ENCODE results near the gene KIAA1217.
A peak's percentile ranks its signal among the peaks of the same experiment; 100 is the strongest.

The KIAA1217 gene

DNA sequence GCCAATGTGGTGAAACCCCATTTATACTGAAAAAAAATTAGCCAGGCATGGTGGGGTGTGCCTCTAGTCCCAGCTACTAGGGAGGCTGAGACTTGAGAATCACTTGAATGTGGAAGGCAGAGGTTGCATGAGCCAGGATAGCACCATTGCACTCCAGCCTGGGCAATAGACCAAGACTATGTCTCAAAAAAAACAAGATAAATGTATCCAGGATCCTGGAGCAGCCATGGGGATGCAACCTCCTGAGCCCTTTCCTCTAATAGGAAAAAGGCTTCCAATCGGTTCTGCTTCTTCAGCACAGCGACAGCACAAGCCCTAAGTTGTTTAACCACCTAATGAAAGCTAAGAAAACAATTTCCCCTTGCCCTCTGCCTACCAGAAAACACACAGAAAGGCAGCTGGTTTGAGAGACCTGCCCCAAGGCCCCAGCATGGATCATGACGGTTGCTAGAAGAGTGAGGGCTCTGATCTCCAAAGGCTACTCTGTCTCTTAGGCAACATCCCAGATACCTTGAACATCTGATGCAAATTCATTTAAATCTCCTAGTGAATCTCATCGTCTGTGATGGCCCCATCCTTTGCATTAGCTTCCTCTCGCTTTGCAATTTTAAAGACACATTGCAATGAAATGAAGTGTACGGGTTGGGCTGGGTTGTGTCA is 294.0 kb downstream of the KIAA1217 start:
- no peaks in the 10 kb centered on the region for H3K36me3 ChIP-seq (ENCODE audit: insufficient read depth, low read length)
- H3K4me1 ChIP-seq (ENCODE audit: control insufficient read depth, insufficient read depth, low read length, unreplicated experiment): no peaks in the 10 kb centered on the region
- no peak overlapping the region for H3K4me3 ChIP-seq (ENCODE audit: low read depth, low read length)
- H3K27me3 ChIP-seq (ENCODE audit: insufficient read depth, low read length): 0 out of 2 replicates have a peak, but pooled peaks cover 6% of the 10 kb centered on the region
- H2AFZ ChIP-seq (ENCODE audit: low read length, unreplicated experiment): no peak overlapping the region
- H3K27ac ChIP-seq (ENCODE audit: low read depth, low read length): no peak overlapping the region
- no peaks in the 10 kb centered on the region for H3K79me2 ChIP-seq (ENCODE audit: control insufficient read depth, insufficient read depth, low read length, unreplicated experiment)

DNA sequence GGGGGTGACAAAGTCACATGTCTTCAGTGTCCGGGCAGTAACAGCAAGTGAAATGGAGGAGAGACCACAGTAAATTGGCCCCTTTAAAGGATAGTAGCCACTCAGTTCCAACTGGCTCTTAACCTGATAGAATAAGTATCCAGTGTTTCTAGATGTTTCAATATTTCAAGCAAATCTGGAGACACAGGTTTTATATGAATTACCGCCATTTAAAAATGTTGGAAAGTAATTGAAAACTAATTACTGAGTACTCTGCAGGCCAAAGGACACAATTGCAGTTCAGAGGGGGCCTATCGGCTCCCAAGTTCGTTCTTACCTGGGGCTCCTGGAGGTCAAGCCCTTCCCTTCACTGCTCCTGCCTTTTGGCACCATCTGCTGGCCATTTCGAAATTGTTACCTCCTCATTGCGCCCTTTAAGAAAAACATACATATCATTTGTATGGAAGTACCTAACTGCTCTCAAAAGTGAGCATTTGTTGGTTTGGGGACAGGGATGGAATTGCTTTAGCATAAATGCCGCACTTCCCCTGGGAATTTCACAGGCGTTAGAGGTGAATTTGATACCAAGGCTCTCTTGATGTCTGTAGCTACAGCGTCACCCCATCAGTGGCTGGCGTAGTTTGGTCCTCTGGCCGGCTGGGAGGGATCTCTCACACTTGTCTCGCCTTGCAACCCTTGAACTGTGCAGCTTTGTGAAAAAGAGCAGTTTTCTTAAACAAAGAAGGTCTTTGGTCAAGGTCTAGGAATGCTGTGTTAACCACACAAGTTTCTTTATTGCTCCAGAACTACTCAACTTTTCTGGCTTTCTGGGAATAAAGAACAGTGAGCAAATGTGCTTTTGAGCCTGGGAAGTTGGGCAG is 294.8 kb downstream of the KIAA1217 start:
- H3K36me3 ChIP-seq (ENCODE audit: insufficient read depth, low read length): no peaks in the 10 kb centered on the region
- no peaks in the 10 kb centered on the region for H3K4me1 ChIP-seq (ENCODE audit: control insufficient read depth, insufficient read depth, low read length, unreplicated experiment)
- no peak overlapping the region for H3K4me3 ChIP-seq (ENCODE audit: low read depth, low read length)
- H3K27ac ChIP-seq (ENCODE audit: low read depth, low read length): no peak overlapping the region
- no peak overlapping the region for H2AFZ ChIP-seq (ENCODE audit: low read length, unreplicated experiment)
- H3K79me2 ChIP-seq (ENCODE audit: control insufficient read depth, insufficient read depth, low read length, unreplicated experiment): no peaks in the 10 kb centered on the region
- H3K27me3 ChIP-seq (ENCODE audit: insufficient read depth, low read length): 0 out of 2 replicates have a peak, but pooled peaks cover 6% of the 10 kb centered on the region

DNA sequence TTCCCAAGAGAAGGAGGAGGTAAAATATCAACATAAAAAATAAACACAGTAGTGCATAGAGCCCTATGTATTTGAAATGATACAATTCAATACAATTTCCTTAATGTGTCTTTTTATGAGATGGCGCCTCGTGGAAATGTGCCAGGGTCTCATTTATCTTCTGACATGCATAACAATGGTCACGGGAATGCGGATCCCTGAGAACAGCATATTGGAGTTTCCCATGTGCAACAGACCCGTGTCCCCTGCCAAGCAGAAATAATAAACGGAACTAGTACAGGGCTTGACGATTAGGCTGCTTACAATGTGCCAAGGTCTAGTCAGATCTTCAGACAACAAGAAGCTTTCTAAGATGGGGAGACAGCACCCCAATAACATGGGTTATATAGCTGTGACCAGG is 296.8 kb downstream of the KIAA1217 start:
- Histone ChIP-seq H3K27me3 (ENCODE audit: insufficient read depth, low read length) (0 out of 2 replicates have a peak, but pooled peaks cover 6% of the 10 kb centered on the region), H3K79me2 (ENCODE audit: control insufficient read depth, insufficient read depth, low read length, unreplicated experiment) (no peaks in the 10 kb centered on the region), H3K27ac (ENCODE audit: low read depth, low read length) (no peak overlapping the region), H3K36me3 (ENCODE audit: insufficient read depth, low read length) (no peaks in the 10 kb centered on the region), H2AFZ (ENCODE audit: low read length, unreplicated experiment) (no peak overlapping the region), H3K4me1 (ENCODE audit: control insufficient read depth, insufficient read depth, low read length, unreplicated experiment) (no peaks in the 10 kb centered on the region), H3K4me3 (ENCODE audit: low read depth, low read length) (no peak overlapping the region)

DNA sequence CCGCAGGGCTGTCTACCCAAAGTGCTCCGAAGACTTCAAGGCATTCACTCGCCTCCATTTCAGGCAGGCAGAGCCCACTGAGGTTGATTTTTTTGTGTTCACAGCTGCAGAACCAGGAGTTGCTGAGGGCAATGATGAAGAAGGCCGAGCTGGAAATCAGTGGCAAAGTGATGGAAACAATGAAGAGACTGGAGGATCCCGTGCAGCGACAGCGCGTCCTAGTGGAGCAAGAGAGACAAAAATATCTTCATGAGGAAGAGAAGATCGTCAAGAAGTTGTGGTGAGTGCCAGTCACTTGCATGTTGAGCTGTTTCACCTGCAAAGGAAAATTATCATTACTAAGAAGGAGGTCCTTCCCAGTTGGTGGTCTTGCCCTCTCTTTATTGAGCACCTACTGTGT is 304.2 kb downstream of the KIAA1217 start:
- H3K79me2 ChIP-seq (ENCODE audit: control insufficient read depth, insufficient read depth, low read length, unreplicated experiment): no peaks in the 10 kb centered on the region
- H3K27ac ChIP-seq (ENCODE audit: low read depth, low read length): no peak overlapping the region
- H3K4me3 ChIP-seq (ENCODE audit: low read depth, low read length): no peak overlapping the region
- no peaks in the 10 kb centered on the region for H3K4me1 ChIP-seq (ENCODE audit: control insufficient read depth, insufficient read depth, low read length, unreplicated experiment)
- no peaks in the 10 kb centered on the region for H3K27me3 ChIP-seq (ENCODE audit: insufficient read depth, low read length)
- H3K36me3 ChIP-seq (ENCODE audit: insufficient read depth, low read length): no peaks in the 10 kb centered on the region
- H2AFZ ChIP-seq (ENCODE audit: low read length, unreplicated experiment): no peak overlapping the region

DNA sequence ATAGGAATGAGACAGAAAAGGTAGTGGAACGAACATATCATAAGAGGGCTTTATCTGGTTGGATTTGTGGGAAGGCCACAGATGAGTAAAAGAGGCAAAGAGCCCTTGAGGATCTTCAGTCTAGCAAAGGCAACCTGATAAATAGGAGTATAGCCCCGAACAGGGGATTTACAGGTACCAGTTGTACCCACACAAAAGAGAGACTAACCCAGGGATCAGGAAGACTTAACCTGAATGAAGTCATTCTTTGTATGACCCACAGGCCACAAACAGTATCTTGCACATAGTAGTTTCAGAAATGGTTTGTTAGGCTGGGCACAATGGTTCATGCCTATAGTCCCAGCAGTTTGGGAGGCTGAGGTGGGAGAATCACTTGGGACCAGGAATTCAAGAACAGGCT is 306.5 kb downstream of the KIAA1217 start:
- no peaks in the 10 kb centered on the region for H3K79me2 ChIP-seq (ENCODE audit: control insufficient read depth, insufficient read depth, low read length, unreplicated experiment)
- no peaks in the 10 kb centered on the region for H3K27me3 ChIP-seq (ENCODE audit: insufficient read depth, low read length)
- H3K4me1 ChIP-seq (ENCODE audit: control insufficient read depth, insufficient read depth, low read length, unreplicated experiment): no peaks in the 10 kb centered on the region
- H3K27ac ChIP-seq (ENCODE audit: low read depth, low read length): no peak overlapping the region
- no peak overlapping the region for H2AFZ ChIP-seq (ENCODE audit: low read length, unreplicated experiment)
- H3K4me3 ChIP-seq (ENCODE audit: low read depth, low read length): no peak overlapping the region
- no peaks in the 10 kb centered on the region for H3K36me3 ChIP-seq (ENCODE audit: insufficient read depth, low read length)

DNA sequence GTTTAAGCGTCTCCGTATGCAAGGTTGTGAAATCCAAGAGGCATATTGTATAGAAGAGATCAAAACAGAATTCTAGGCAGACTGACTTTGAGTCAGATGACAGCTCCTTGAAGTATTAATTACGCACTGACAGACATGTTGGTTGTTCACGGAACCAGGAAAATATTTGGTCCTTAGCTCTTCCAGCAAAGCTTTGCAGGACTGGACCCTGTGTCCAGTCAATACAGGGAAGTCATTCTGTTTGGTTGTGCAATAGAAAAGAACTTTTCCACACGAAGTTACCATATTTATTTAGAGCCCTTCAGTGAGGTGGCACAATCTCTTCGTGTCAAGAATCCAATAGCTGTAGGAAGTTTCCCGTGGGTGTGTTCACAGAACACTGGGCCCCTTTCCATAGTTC is 309.5 kb downstream of the KIAA1217 start:
- peak overlapping the region; percentile 15 for H2AFZ ChIP-seq (ENCODE audit: low read length, unreplicated experiment)
- H3K27me3 ChIP-seq (ENCODE audit: insufficient read depth, low read length): no peaks in the 10 kb centered on the region
- no peak overlapping the region for H3K27ac ChIP-seq (ENCODE audit: low read depth, low read length)

DNA sequence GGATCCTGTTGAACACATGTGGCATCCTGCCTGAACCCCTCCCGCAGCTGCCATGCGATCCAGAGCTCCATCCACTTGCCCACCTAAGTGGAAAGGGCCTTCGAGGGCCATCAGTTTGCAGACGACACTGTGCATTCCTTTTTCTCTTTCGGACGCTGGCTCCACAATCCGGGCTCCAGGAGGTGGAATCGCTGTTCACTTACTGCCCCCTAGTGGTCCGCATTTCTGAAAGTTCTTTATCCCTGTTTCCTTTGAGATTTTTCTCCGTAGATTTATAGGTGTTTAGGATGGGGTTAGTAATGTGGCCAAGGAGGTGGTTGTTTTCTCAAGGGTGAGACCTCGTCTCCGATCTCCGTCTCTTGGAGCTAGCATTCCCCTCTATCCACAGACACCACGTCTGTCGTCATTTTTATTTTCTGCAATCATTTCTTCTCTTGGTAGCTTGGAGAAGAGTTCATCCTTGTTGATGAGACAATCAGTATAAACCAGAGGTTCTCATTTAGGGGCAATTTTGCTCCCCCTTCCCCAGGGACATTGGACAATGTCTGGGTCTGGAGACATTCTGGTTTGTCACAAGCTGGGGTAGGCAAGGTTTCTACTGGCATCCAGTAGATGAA is 310.2 kb downstream of the KIAA1217 start:
- H3K36me3 ChIP-seq (ENCODE audit: insufficient read depth, low read length): no peaks in the 10 kb centered on the region
- H3K4me3 ChIP-seq (ENCODE audit: low read depth, low read length): no peak overlapping the region
- no peaks in the 10 kb centered on the region for H3K4me1 ChIP-seq (ENCODE audit: control insufficient read depth, insufficient read depth, low read length, unreplicated experiment)
- H2AFZ ChIP-seq (ENCODE audit: low read length, unreplicated experiment): peak overlapping the region; percentile 15
- H3K27ac ChIP-seq (ENCODE audit: low read depth, low read length): no peak overlapping the region
- no peaks in the 10 kb centered on the region for H3K79me2 ChIP-seq (ENCODE audit: control insufficient read depth, insufficient read depth, low read length, unreplicated experiment)
- no peaks in the 10 kb centered on the region for H3K27me3 ChIP-seq (ENCODE audit: insufficient read depth, low read length)

More for the DNA sequence above, 309.5 kb downstream of the KIAA1217 start:
- no peaks in the 10 kb centered on the region for H3K4me1 ChIP-seq (ENCODE audit: control insufficient read depth, insufficient read depth, low read length, unreplicated experiment)
- no peaks in the 10 kb centered on the region for H3K79me2 ChIP-seq (ENCODE audit: control insufficient read depth, insufficient read depth, low read length, unreplicated experiment)
- H3K4me3 ChIP-seq (ENCODE audit: low read depth, low read length): no peak overlapping the region
- no peaks in the 10 kb centered on the region for H3K36me3 ChIP-seq (ENCODE audit: insufficient read depth, low read length)

DNA sequence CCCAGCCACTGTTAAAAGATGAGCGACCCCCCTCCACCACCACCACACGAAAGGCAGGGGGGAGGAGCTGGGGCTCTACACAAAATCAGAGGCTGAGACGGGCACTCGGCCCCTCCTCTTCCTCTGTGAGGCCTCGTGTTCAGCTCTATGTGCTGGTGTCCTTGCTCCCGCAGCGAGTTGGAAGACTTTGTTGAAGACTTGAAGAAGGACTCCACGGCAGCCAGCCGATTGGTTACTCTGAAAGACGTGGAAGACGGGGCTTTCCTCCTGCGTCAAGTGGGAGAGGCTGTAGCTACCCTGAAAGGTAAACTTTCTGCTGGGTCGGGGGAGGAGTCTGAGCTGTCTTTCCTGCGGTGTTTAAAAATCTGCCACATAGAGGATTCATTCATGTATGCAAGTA is 311.0 kb downstream of the KIAA1217 start:
- H2AFZ ChIP-seq (ENCODE audit: low read length, unreplicated experiment): no peak overlapping the region
- H3K27ac ChIP-seq (ENCODE audit: low read depth, low read length): no peak overlapping the region
- no peaks in the 10 kb centered on the region for H3K4me1 ChIP-seq (ENCODE audit: control insufficient read depth, insufficient read depth, low read length, unreplicated experiment)
- H3K36me3 ChIP-seq (ENCODE audit: insufficient read depth, low read length): no peaks in the 10 kb centered on the region
- H3K79me2 ChIP-seq (ENCODE audit: control insufficient read depth, insufficient read depth, low read length, unreplicated experiment): no peaks in the 10 kb centered on the region
- H3K27me3 ChIP-seq (ENCODE audit: insufficient read depth, low read length): no peaks in the 10 kb centered on the region
- no peak overlapping the region for H3K4me3 ChIP-seq (ENCODE audit: low read depth, low read length)

DNA sequence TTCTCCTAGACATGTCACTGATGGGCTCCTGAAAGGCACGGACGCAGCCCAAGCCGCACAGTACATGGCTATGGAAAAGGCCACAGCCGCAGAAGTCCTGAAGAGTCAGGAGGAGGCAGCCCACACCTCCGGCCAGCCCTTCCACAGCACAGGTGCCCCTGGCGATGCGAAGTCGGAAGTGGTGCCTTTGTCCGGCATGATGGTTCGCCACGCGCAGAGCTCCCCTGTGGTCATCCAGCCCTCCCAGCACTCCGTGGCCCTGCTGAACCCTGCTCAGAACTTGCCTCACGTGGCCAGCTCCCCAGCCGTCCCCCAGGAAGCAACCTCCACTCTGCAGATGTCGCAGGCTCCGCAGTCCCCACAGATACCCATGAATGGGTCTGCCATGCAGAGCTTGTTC is 315.4 kb downstream of the KIAA1217 start:
- H3K4me1 ChIP-seq (ENCODE audit: control insufficient read depth, insufficient read depth, low read length, unreplicated experiment): no peaks in the 10 kb centered on the region
- H3K27ac ChIP-seq (ENCODE audit: low read depth, low read length): no peak overlapping the region
- H3K27me3 ChIP-seq (ENCODE audit: insufficient read depth, low read length): no peaks in the 10 kb centered on the region
- H3K36me3 ChIP-seq (ENCODE audit: insufficient read depth, low read length): no peaks in the 10 kb centered on the region
- no peak overlapping the region for H2AFZ ChIP-seq (ENCODE audit: low read length, unreplicated experiment)
- no peaks in the 10 kb centered on the region for H3K79me2 ChIP-seq (ENCODE audit: control insufficient read depth, insufficient read depth, low read length, unreplicated experiment)
- no peak overlapping the region for H3K4me3 ChIP-seq (ENCODE audit: low read depth, low read length)

DNA sequence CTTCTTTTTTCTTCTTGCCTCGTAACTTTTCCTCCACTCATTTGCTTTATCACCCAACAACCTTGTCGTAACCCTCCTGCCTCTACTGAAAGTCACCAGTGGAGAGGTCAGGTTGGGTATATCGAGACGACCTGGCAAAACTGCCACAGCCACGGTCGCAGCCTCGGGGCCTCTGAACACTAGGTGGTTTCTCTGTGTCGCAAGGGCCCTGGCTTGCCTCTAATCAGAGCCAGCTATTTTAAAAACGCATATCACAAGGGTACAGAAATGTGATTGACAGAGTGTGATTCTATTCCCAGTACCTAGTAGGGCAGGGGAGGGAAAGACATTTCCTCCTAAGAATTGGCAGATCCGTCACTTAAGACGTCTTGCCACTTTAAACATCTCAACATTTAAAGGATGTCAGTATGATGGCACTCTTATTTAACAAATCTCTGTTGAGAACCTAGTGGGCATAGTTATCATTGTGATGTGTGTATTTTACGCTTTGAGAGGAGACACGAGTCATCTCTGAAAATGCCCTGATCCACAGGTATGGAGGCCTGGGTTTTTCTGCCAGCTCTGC is 317.2 kb downstream of the KIAA1217 start:
- Histone ChIP-seq H3K36me3 (ENCODE audit: insufficient read depth, low read length) (no peaks in the 10 kb centered on the region), H3K27me3 (ENCODE audit: insufficient read depth, low read length) (no peaks in the 10 kb centered on the region), H3K79me2 (ENCODE audit: control insufficient read depth, insufficient read depth, low read length, unreplicated experiment) (no peaks in the 10 kb centered on the region), H3K4me1 (ENCODE audit: control insufficient read depth, insufficient read depth, low read length, unreplicated experiment) (no peaks in the 10 kb centered on the region), H2AFZ (ENCODE audit: low read length, unreplicated experiment) (no peak overlapping the region), H3K4me3 (ENCODE audit: low read depth, low read length) (no peak overlapping the region), H3K27ac (ENCODE audit: low read depth, low read length) (no peak overlapping the region)
